Fibroblast of lung (primary cell): ENCODE results near the gene PCSK6.

Source experiments
- CTCF ChIP-seq, 2 donors: IDR thresholded peaks in 1 of 2; conservative IDR thresholded peaks in 1 of 2; 1 replicate in 1 of 2; 2 replicates in 1 of 2; pipeline ENCODE4 v1.5.1; 2011 to 2012; ENCODE audit warnings: low read length in 2 of 2, control low read depth in 1 of 2, inconsistent platforms in 1 of 2, low read depth in 1 of 2, mild to moderate bottlenecking in 1 of 2
- EZH2 ChIP-seq: IDR thresholded peaks from 2 replicates; pipeline ENCODE4 v1.5.1; 2012; ENCODE audit warnings: low read length, control low read depth, mild to moderate bottlenecking; ENCODE audit errors: missing control alignments

GRCh38 chr15:101322016-101322695, 167.4 kb downstream of the PCSK6 start:
- TF ChIP-seq CTCF (conservative IDR thresholded peaks at IDR 0.05 in 1 of 2, IDR thresholded peaks at IDR 0.05 in 1 of 2; ENCODE audit: low read depth in 1 of 2, low read length in 2 of 2), result no peak
- no peak for TF ChIP-seq EZH2
